Keratinocyte (primary cell): ENCODE measurements around the gene ANKRD53.

Experiments used
- CTCF ChIP-seq, 3 experiments: IDR thresholded peaks in 1 of 3; conservative IDR thresholded peaks in 1 of 3; optimal IDR thresholded peaks in 1 of 3; 2 replicates in 2 of 3; 3 replicates in 1 of 3; pipeline versions ENCODE3 to v1.5.1; 2011; ENCODE audit warnings: low read length in 3 of 3, mild to moderate bottlenecking in 3 of 3, moderate library complexity in 2 of 3, control low read depth in 1 of 3, inconsistent platforms in 1 of 3; ENCODE audit not compliant: insufficient read depth in 2 of 3; ENCODE audit errors: extremely low read depth in 1 of 3
- EZH2 ChIP-seq: IDR thresholded peaks from one replicate; pipeline ENCODE4 v1.6.1; 2012; ENCODE audit warnings: inconsistent platforms, mild to moderate bottlenecking, low read length, moderate library complexity

DNA sequence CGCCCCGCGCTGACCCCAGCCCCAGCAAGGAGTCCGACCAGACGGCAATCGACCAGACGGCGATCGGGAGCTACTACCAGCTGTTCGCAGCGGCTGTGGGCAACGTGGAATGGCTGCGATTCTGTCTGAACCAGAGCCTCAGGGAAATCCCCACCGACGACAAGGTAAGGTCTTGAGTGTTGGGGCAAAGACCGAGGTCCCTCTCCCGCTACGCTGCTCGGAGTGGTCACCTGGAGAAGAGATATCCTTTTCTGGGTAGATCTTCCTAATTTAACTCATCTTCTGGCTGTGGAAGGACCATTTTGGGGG lies 704 bp downstream of the ANKRD53 start:
- no peak for TF ChIP-seq CTCF (optimal IDR thresholded peaks at IDR 0.05 in 1 of 3, IDR thresholded peaks at IDR 0.05 in 1 of 3, conservative IDR thresholded peaks at IDR 0.05 in 1 of 3; ENCODE audit: extremely low read depth in 1 of 3, insufficient read depth in 2 of 3, low read length in 3 of 3)
- no peak for TF ChIP-seq EZH2
